Stimulated activated naive CD4-positive, alpha-beta T cell (primary cell): ENCODE data around the gene CCDC32.

Experiments
- DNase-seq, 6 experiments: peaks; one replicate each; lab custom pipeline; 2025; lab: John Stamatoyannopoulos, UW

CCDC32 gene

DNA sequence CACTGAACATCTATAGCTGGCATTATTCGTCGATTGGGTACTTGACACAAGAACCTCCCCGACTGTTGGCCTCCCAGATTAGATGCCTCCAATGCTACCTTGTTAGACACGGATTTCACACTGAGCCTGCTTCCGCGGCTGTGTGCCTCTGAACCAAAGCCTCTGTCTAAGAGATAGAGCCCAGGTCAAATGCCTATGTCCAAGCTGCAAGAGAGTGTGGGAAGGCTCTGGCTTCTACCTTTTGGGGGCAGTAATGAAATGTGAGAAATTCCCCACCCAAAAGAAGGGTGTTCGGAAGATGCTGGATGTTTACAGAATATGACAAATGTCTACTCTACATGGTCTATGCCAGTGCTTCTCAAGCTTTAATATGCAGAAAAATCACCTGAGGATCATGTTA lies 2.3 kb upstream of the CCDC32 start:
- no peak for DNase-seq

GRCh38 chr15:40565333-40566238 lies 744 bp upstream of the CCDC32 start:
- DNase-seq: no peak

DNA sequence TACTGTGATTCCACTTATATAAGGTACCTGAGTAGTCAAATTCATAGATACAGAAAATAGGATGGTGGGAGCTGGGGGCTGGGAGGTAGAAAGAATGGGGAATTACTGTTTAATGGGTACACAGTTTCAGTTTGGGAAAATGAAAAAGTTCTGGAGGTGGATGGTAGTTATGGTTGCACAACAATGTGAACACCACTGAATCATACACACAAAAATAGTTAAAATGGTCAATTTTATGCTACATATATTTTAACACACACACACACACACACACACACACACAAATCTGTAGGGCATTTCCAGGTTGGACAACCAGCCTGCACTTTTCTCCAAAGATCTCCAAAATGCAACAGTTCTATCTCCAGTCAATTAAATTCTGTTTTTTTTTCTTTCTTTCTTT lies 1.4 kb downstream of the CCDC32 start:
- DNase-seq: no peak

DNA sequence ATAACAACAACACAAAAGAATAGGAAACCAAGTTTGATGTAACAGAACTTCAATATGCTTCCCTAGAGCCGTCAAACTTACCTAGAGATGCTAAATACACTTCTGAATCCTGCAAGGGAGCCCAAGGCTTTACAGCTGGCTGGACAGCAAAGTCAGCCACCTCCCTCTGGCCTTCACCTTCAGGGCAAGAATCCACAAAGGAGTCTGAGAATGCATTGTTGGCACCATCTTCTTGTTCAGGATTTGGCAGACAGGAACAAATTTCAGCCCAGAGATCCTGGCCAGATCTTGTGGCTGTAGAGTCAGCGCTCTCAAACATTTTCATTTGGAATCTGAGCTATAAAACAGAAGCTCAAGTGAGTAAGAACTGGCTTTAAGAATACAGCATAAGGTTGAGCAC lies 2.2 kb downstream of the CCDC32 start:
- DNase-seq: no peak

- no peak for DNase-seq
Observed at GRCh38 chr15:40558952-40559742, 5.7 kb downstream of the CCDC32 start.

GRCh38 chr15:40555876-40556275 lies 9.0 kb downstream of the CCDC32 start:
- DNase-seq: no peak

DNA sequence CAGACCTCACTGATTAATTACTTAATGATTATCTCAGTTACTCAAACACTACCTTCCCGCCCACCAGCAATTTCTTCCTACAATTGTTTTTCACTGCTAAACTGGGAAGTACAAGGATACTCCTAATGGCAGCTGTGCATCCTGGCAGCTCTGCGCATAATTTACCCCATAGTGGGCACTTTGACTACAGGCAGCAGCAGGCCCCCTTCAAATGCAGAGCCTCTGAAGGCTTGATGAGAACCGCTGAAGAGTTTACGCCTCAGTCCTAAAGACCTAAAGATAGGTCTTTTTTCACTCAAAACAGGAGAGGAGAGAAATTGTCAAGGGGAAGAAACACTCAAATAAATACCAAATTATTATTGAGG lies 10.7 kb downstream of the CCDC32 start:
- no peak for DNase-seq

DNA sequence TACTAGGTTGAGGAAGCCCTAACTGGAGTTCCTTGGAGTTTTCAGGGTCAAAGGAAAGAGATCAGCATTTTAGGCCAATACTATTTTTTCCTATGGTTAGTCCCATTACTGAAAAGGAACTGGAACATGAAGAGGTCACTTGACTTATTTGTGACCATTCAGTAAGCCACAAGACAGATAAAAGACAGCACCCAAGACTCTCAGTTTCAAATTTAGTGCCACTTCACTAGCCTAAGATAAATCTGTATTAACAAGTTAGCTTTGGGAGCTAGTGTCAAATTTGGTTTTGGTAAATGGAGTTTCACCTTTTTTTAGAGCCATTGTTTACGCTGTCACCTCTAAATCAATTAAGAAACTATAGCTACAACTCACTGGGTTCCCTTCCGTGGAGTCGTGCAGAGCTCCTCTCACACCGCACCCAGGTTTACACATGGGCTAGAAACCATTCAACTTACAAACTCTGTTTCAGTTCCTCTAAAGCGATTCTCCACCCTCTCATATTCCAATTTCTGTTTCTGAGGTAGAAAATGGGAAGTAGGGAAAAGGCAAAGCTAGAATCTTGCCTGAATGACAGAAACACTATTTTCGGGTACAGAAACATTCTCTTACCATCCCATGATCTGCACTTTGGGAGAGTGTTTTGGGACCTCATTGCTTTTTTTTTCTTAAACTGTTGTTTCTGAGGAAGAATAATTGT lies 14.4 kb downstream of the CCDC32 start:
- no peak for DNase-seq

DNA sequence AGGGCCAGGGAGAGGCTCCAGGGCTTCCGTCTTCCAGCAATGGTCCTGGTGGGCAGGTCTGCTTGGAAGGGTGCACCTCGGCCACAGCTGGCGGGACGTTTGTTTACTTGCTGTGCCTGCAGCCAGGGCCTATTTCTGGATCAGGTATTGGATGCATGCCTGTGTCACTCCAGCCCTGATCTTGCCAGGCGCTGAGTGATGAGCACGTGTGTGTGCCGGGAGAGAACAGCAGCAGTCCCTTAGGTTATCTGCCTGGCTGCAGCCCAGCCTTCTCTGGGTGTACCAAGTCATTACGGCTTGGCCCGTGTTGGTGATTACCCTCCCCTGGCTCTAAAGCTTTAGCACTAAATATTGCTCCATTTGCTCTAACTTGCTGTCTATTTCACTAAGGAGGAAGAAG lies 14.9 kb downstream of the CCDC32 start:
- no peak for DNase-seq

GRCh38 chr15:40548610-40549009 lies 16.2 kb downstream of the CCDC32 start:
- DNase-seq: no peak

GRCh38 chr15:40545457-40545856 lies 19.4 kb downstream of the CCDC32 start:
- no peak for DNase-seq

DNA sequence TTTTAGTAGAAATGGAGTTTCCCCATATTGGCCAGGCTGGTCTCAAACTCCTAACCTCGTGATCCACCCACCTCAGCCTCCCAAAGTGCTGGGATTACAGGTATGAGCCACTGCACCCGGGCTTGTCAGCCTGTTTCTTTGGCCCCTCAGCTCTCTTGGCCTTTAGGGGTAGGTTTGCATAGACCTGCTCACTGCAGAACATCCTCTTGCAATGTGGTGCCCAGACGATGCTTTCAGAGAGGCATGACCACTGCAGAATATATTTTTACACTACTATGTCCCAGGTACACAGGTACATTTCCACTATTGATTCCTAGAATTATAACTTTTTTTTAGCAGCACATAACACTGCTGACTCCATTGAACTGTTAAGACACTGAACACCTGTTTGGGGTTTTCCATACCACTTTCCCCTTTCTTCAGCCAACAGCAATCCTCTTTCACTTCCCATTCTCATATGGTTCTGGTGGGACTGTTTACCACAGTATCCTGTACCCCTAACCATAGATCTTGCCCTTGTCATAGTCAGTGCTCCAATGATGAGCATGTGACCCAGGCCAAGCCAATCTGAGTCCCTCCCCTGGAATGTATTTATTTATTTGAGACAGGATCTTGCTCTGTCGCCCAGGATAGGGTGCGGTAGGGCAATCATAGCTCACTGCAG lies 21.1 kb downstream of the CCDC32 start:
- no peak for DNase-seq

DNA sequence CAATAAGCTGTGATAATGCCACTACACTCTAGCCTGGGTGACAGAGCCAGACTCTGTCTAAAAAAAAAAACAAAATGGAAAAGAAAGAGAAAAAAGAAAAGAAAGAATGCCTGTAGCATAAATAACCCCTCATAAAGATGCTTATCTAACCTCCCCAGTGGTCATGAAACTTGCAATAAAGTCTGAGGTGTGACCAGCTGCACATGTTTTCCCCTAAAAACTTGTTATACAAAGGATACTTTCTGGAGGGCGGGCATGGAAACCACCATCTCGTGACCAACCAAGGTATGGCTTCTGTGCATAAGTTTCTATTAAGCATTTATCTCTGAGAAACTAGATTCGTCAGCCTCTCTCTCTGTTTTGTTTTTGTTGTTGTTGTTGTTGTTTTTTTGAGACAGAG lies 21.8 kb downstream of the CCDC32 start:
- no peak for DNase-seq

DNA sequence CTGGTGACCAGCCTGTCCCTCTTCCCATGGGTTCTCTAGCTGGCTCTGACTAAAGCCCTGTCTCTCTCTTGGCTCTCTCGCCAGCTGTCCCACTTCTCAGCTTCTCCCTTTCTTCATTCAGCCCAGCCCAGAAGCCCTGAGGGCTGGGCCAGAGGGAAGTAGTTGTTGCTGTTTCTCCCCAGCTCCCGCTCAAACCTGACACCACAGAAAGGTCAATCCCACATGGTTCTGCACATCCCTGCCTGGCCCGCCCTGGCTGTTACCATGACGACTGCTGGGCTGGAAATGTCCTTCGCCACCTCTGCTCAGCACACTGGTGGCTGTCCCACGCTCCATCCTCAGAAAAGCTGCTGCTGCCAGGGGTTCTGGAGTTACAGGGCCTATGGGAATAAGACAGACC lies 25.9 kb downstream of the CCDC32 start:
- no peak for DNase-seq

GRCh38 chr15:40536501-40536900 lies 28.3 kb downstream of the CCDC32 start:
- no peak for DNase-seq

DNA sequence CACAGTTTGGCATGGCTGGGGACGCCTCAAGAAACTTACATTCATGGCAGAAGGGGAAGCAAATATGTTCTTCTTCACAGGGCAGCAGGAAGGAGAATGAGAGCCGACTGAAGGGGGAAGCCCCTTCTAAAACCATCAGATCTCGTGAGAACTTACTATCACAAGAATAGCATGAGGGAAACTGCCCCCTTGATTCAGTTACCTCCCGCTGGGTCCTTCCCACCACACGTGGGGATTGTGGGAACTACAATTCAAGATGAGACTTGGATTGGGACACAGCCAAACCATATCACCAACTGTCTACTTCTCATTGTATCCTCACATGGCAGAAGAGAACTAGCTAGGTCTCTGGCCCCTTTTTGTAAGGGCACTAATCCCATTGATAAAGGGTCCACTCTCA lies 30.5 kb downstream of the CCDC32 start:
- no peak for DNase-seq

DNA sequence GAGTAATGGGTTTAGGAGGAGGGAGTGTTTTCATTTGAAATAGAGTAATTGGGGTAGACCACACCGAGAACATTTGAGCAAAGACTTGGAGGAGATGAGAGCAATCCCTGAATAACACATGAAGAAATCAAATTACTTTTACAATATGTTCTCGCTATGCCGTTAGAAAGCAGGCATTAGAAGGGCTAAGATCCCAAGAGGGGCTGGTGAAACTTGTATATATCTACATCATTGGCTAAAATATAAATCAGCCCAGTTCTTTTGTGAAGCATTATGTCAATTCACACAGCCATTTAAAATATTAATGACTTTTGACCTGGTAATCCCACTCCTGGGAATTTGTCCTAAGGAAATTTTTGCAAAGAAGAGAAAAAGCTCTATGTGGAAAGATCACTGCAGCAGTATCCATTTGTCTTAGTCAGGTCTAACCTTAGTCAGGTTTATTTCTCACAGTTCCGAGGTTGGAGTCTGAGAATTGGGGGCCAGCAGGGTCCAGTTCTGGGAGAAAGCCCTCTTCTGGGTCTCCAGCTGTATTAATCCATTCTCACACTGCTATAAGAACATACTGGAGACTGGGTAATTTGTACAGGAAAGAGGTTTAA lies 31.0 kb downstream of the CCDC32 start:
- no peak for DNase-seq

- no peak for DNase-seq
Observed at GRCh38 chr15:40528801-40529200, 36.0 kb downstream of the CCDC32 start.

- DNase-seq: no peak
Observed at GRCh38 chr15:40525855-40526254, 39.0 kb downstream of the CCDC32 start.

- no peak for DNase-seq
Observed at GRCh38 chr15:40523611-40524010, 41.2 kb downstream of the CCDC32 start.

- no peak for DNase-seq
Observed at GRCh38 chr15:40516322-40516721, 48.5 kb downstream of the CCDC32 start.

GRCh38 chr15:40513609-40514008 lies 51.2 kb downstream of the CCDC32 start:
- no peak for DNase-seq
